Neural progenitor cell (in vitro differentiated cells): ENCODE data around the gene CEP97. TPM values are rescaled to one million over a fixed set of nuclear protein-coding genes. Genes with fewer than 3 reads are reported as not detected.

Experiments used
- DNase-seq: peaks from one replicate; pipeline ENCODE4 v3.0.0-alpha.2; 2016; ENCODE audit warnings: low spot score
- H2AFZ ChIP-seq: fragments of 200-600 bp; sonication (generic); replicated peaks from 2 replicates; pipeline ENCODE4 v1.6.1; 2016; ENCODE audit warnings: antibody characterized with exemption
- H3F3A ChIP-seq: fragments of 200-600 bp; sonication (generic); 2 replicates; pipeline ENCODE4 v1.6.1; 2016; ENCODE audit warnings: antibody characterized with exemption, low read depth
- H3K27ac ChIP-seq: fragments of 200-600 bp; sonication (generic); 2 replicates; pipeline ENCODE4 v1.5.1; 2016; ENCODE audit warnings: mild to moderate bottlenecking
- H3K27me3 ChIP-seq: fragments of 200-600 bp; sonication (generic); 2 replicates; pipeline ENCODE4 v1.6.1; 2016; ENCODE audit warnings: mild to moderate bottlenecking, moderate library complexity
- H3K36me3 ChIP-seq: fragments of 200-600 bp; sonication (generic); 2 replicates; pipeline ENCODE4 v1.5.1; 2016
- H3K4me1 ChIP-seq: fragments of 200-600 bp; sonication (generic); 2 replicates; pipeline ENCODE4 v1.6.1; 2016; ENCODE audit warnings: mixed run types
- H3K4me2 ChIP-seq: fragments of 200-600 bp; sonication (generic); 2 replicates; pipeline ENCODE4 v1.6.1; 2016
- H3K4me3 ChIP-seq: fragments of 200-600 bp; sonication (generic); 2 replicates; pipeline ENCODE4 v1.5.1; 2016
- H3K79me2 ChIP-seq: fragments of 200-600 bp; sonication (generic); 2 replicates; pipeline ENCODE4 v1.6.1; 2016; ENCODE audit warnings: low read depth
- H3K9ac ChIP-seq: fragments of 200-600 bp; sonication (generic); 2 replicates; pipeline ENCODE4 v1.6.1; 2016
- H3K9me3 ChIP-seq: fragments of 200-600 bp; sonication (generic); 2 replicates; pipeline ENCODE4 v1.5.1; 2016; ENCODE audit warnings: low read depth
- H4K20me1 ChIP-seq: fragments of 200-600 bp; sonication (generic); 2 replicates; pipeline ENCODE4 v1.6.1; 2016; ENCODE audit warnings: low read depth
- H3K27ac Mint-ChIP-seq: 3 replicates; pipeline ENCODE4 v1.8.0; 2021; ENCODE audit warnings: mixed read lengths
- H3K27me3 Mint-ChIP-seq: 2 replicates; pipeline ENCODE4 v1.8.0; 2022; ENCODE audit warnings: low read depth, mild to moderate bottlenecking, inconsistent platforms, moderate library complexity, mixed read lengths; ENCODE audit not compliant: insufficient read depth
- H3K36me3 Mint-ChIP-seq: 3 replicates; pipeline ENCODE4 v1.8.0; 2021; ENCODE audit warnings: mixed read lengths
- H3K4me1 Mint-ChIP-seq: 3 replicates; pipeline ENCODE4 v1.8.0; 2021; ENCODE audit warnings: mixed read lengths
- H3K4me3 Mint-ChIP-seq: 3 replicates; pipeline ENCODE4 v1.8.0; 2021; ENCODE audit warnings: mild to moderate bottlenecking, moderate library complexity, mixed read lengths
- H3K9me3 Mint-ChIP-seq: 3 replicates; pipeline ENCODE4 v1.8.0; 2020; ENCODE audit warnings: mixed read lengths
- CTCF ChIP-seq: fragments of 200-600 bp; sonication (generic); IDR thresholded peaks from 2 replicates; pipeline ENCODE4 v1.5.1; 2017; ENCODE audit warnings: antibody characterized with exemption, mild to moderate bottlenecking
- EZH2 ChIP-seq: fragments of 200-600 bp; sonication (generic); IDR thresholded peaks from 2 replicates; pipeline ENCODE4 v1.6.1; 2017; ENCODE audit warnings: antibody characterized with exemption, mild to moderate bottlenecking, moderate library complexity
- EZH2phosphoT487 ChIP-seq: fragments of 200-600 bp; sonication (generic); IDR thresholded peaks from 2 replicates; pipeline ENCODE4 v1.6.1; 2017; ENCODE audit warnings: antibody characterized with exemption
- total RNA-seq: library from RNA; depleted of rRNA; stranded (reverse); fragments of >200 nt; gene quantifications from 2 replicates; pipeline ENCODE4 v1.2.3, GENCODE V29; 2015; ENCODE audit warnings: low replicate concordance

Gene CEP97
- total RNA-seq, 1 donor from 2014 or later: 46.1 TPM

DNA sequence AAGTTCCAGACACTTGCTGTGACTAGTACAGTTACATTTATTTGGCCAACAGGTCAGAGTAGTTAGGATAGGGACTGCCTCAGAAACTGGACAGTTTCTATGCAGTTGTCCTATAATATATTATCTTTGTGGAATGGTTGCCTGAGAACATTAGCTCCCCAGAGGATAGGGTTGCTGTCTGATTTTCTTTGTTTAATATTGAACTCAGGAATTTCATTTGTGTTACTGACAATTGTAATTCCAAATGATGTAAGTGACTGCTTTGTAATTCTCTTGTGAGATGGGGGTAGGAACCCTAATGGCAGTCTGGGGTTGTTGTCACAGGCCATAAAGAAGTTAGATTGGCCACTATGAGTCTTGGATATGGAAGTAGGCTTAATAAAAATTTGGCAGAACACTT lies 56.8 kb downstream of the CEP97 start:
- H3K27ac Mint-ChIP-seq: no peak overlapping the region
- DNase-seq: no peak
- no peak overlapping the region for H3K9ac ChIP-seq

DNA sequence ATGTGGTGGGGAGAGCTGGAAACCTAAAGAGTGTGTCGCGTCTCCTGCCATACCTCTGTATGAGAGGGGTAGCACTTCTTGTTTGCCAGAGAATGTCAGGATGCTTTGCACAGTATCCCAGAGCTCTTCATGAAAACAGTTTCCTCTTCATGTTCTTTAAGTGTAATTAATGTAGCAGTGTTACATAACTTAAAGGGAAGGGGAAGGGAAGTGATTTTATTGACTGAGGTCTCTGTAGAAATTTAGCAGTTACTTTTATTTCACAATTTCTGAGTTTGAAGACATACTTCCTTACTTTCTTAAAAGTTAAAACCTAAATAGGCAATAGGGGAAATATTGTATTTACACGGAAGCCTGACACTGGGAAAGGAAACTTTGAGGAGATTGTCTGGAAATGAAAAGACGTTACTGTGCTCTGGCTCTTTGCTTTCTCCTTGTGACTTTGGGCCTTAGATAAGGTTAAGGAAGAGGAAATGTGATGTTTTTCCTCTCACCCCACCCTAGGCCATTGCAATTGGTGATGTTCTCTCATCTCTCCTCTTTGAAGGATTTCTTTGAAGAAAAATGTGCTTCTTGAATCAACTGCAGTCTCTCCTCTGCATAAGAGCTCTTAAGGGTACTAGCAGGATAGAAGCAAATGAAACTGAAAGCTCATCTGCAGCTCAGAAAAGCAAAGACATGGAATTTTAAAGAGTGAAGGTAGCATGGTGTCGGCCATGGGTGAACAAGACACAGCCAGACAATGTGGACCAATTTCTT lies 60.6 kb downstream of the CEP97 start:
- Histone ChIP-seq H3K9ac (no peak overlapping the region), H3K4me2 (no peak overlapping the region), H3K36me3 (peaks cover 14% of the 10 kb centered on the region), H3K9me3 (no peaks in the 10 kb centered on the region), H3K79me2 (peaks cover 22% of the 10 kb centered on the region), H3K4me1 (peaks cover 13% of the 10 kb centered on the region), H3K4me3 (no peak overlapping the region), H2AFZ (no peak overlapping the region), H3K27me3 (no peaks in the 10 kb centered on the region), H3F3A (no peaks in the 10 kb centered on the region), H3K27ac (no peak overlapping the region), H4K20me1 (no peaks in the 10 kb centered on the region)
- Mint-ChIP-seq H3K27me3 (no peaks in the 10 kb centered on the region), H3K27ac (no peak overlapping the region), H3K4me1 (peaks cover 12% of the 10 kb centered on the region), H3K36me3 (peaks cover 20% of the 10 kb centered on the region), H3K9me3 (no peaks in the 10 kb centered on the region), H3K4me3 (no peak overlapping the region)
- no peak for TF ChIP-seq EZH2phosphoT487
- DNase-seq: no peak

More for the DNA sequence above, 56.8 kb downstream of the CEP97 start:
- no peak overlapping the region for H2AFZ ChIP-seq
- no peak overlapping the region for H3K27ac ChIP-seq
- H3K4me1 ChIP-seq: peaks cover 16% of the 10 kb centered on the region
- no peaks in the 10 kb centered on the region for H3K9me3 Mint-ChIP-seq
- TF ChIP-seq EZH2phosphoT487 (no peak), CTCF (no peak), EZH2 (no peak)
- H3K27me3 Mint-ChIP-seq: peaks cover 3% of the 10 kb centered on the region
- H3K4me3 ChIP-seq: no peak overlapping the region
- peak overlapping the region; percentile 95 for H3K4me3 Mint-ChIP-seq
- H3F3A ChIP-seq: no peaks in the 10 kb centered on the region
- no peaks in the 10 kb centered on the region for H4K20me1 ChIP-seq
- no peaks in the 10 kb centered on the region for H3K36me3 Mint-ChIP-seq
- peaks cover 8% of the 10 kb centered on the region for H3K27me3 ChIP-seq
- H3K9me3 ChIP-seq: no peaks in the 10 kb centered on the region
- H3K36me3 ChIP-seq: no peaks in the 10 kb centered on the region
- H3K79me2 ChIP-seq: peaks cover 27% of the 10 kb centered on the region
- H3K4me2 ChIP-seq: peak overlapping the region; percentile 80
- peaks cover 22% of the 10 kb centered on the region for H3K4me1 Mint-ChIP-seq

GRCh38 chr3:101791778-101792177 lies 67.4 kb downstream of the CEP97 start:
- H3K27me3 ChIP-seq: no peaks in the 10 kb centered on the region
- peaks cover 2% of the 10 kb centered on the region for H3K27me3 Mint-ChIP-seq
- no peak overlapping the region for H3K4me2 ChIP-seq
- H3K36me3 ChIP-seq: peaks cover 14% of the 10 kb centered on the region
- H3K9me3 ChIP-seq: no peaks in the 10 kb centered on the region
- H4K20me1 ChIP-seq: no peaks in the 10 kb centered on the region
- H3K27ac ChIP-seq: no peak overlapping the region
- no peaks in the 10 kb centered on the region for H3F3A ChIP-seq
- H3K9me3 Mint-ChIP-seq: peaks cover 3% of the 10 kb centered on the region
- no peak overlapping the region for H3K27ac Mint-ChIP-seq
- H3K9ac ChIP-seq: no peak overlapping the region
- TF ChIP-seq EZH2: no peak
- TF ChIP-seq EZH2phosphoT487: no peak
- TF ChIP-seq CTCF: no peak
- H3K4me1 ChIP-seq: no peaks in the 10 kb centered on the region
- H3K4me1 Mint-ChIP-seq: no peaks in the 10 kb centered on the region
- no peak overlapping the region for H3K4me3 Mint-ChIP-seq
- peaks cover 5% of the 10 kb centered on the region for H3K79me2 ChIP-seq
- no peak overlapping the region for H3K4me3 ChIP-seq
- H3K36me3 Mint-ChIP-seq: peaks cover 45% of the 10 kb centered on the region
- DNase-seq: no peak
- no peak overlapping the region for H2AFZ ChIP-seq

GRCh38 chr3:101796077-101796680 lies 71.8 kb downstream of the CEP97 start:
- no peaks in the 10 kb centered on the region for H4K20me1 ChIP-seq
- no peak for DNase-seq
- Mint-ChIP-seq H3K9me3 (peaks cover 4% of the 10 kb centered on the region), H3K4me1 (no peaks in the 10 kb centered on the region), H3K36me3 (peaks cover 35% of the 10 kb centered on the region), H3K27ac (no peak overlapping the region), H3K4me3 (no peak overlapping the region), H3K27me3 (no peaks in the 10 kb centered on the region)
- H3K4me2 ChIP-seq: no peak overlapping the region
- H3K4me3 ChIP-seq: no peak overlapping the region
- H3K9me3 ChIP-seq: no peaks in the 10 kb centered on the region
- H3K27ac ChIP-seq: no peak overlapping the region
- no peak overlapping the region for H3K9ac ChIP-seq
- TF ChIP-seq EZH2: no peak
- no peaks in the 10 kb centered on the region for H3K27me3 ChIP-seq
- H3K4me1 ChIP-seq: no peaks in the 10 kb centered on the region
- H3K79me2 ChIP-seq: peaks cover 9% of the 10 kb centered on the region
- no peaks in the 10 kb centered on the region for H3K36me3 ChIP-seq
- no peak overlapping the region for H2AFZ ChIP-seq
- no peaks in the 10 kb centered on the region for H3F3A ChIP-seq
